ENCODE measurements around the gene MASTL.
"Not testable (repeated sequence)": the region's sequence is repeated elsewhere in the genome, so short reads cannot be mapped to it uniquely, and the experiment has no call there.

Gene MASTL

DNA sequence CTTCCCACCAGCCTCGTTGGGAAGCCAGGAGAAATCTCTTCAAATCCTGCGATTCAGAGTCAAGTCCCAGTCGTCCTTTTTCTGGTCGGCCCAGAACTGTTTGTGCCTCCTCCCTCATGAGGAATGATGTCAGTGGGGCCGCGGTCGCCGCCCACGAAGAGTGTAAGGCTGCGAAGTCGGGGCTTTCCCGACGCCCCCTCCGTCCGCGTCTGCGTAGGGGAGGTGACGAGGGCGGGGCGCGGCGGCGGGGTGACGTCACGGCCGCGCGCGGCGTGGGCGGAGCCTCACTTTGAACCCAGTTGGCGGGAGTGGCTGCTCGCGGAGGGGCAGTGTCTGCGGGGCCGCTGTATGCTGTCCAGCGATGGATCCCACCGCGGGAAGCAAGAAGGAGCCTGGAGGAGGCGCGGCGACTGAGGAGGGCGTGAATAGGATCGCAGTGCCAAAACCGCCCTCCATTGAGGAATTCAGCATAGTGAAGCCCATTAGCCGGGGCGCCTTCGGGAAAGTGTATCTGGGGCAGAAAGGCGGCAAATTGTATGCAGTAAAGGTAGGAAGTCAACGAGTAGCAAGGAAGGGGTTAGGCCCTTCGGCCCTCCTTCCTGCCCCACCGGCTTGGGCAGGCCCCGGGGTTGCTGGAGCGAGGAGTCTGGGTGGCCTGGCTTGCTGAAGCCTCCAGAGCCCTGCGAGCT is at the start of gene MASTL:
MASTL (plus strand) TSS at position 287 of the 689 bp plus-strand sequence; CDS start at position 362, 75 bp downstream.
- peak; percentile 87 for DNase-seq

GRCh38 chr10:27108165-27108564 is 47.0 kb upstream of the MASTL start:
- DNase-seq, result no peak

DNA sequence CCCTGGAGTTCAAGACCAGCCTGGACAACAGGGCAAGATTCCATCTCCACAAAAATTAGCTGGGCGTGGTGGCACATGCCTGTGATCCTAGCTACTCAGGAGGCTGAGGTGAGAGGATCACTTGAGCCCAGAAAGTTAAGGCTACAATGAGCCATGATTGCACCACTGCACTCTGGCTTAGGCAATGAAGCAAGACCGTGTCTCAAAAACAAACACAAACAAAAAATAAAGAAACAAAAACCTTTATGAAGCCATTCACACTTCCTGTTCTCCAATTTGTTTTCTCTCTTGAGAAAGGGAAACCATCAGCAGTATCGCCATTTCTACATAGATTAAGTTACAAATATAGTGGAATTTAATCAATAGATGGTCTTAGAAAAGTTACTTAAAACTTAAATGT is 20.8 kb upstream of the MASTL start:
- no peak for DNase-seq

DNA sequence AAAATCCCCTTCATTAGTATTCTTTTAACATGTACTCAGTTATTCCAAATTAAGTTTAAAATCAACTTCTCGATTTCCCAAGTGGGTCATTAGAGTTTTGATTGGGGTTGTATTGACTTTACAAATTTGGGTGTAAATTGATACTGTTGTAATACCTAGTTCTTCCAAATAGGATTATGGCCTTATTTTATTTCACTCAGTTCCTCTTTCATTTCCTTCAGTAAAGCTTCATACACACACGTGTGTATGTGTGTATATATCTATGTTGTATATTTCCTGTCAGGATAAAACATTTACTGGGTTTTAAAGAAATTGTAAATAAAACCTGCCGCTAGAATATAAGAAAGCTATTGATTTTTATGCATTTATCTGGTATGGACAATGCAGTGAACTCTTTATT is 16.9 kb upstream of the MASTL start:
- no peak for DNase-seq

DNA sequence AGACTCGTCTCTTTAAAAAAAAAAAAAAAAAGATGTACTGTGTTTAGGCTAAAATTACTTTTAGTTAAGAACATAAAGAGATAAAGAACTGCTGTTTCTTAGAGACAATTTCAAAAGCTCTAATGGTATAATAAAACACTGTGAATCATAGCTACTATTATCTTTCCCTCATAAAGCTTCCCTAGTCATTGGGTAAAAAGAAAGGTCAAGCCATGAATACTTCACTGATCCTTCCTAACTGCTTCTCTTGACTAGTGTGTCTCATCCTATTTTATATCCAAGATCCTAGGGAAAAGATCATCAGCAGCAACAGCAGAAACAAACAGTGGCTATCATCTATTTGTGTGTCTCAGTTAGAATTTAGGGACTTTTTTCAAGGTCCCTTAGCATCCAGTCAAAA is 11.5 kb upstream of the MASTL start:
- no peak for DNase-seq

- no peak for DNase-seq
These were observed 9.2 kb upstream of the MASTL start for GRCh38 chr10:27145937-27146336.

GRCh38 chr10:27147701-27148100 is 7.5 kb upstream of the MASTL start:
- no peak for DNase-seq

DNA sequence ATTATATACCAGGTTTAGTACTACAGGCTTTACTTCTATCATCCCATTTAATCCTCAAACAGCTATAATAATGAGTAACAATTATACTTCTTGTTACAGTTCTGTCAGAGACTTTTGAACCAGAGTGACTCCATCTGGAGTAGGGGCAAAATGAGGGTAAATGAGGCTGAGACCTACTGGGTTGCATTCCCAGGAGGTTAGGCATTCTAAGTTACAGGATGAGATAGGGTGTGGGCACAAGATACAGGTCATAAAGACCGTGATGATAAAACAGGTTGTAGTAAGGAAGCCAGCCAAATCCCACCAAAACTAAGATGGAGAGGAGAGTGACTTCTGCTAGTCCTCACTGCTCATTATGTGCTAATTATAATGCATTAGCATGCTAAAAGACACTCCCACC is 4.9 kb upstream of the MASTL start:
- DNase-seq, result no peak

GRCh38 chr10:27152687-27153086 is 2.5 kb upstream of the MASTL start:
- DNase-seq, result no peak

DNA sequence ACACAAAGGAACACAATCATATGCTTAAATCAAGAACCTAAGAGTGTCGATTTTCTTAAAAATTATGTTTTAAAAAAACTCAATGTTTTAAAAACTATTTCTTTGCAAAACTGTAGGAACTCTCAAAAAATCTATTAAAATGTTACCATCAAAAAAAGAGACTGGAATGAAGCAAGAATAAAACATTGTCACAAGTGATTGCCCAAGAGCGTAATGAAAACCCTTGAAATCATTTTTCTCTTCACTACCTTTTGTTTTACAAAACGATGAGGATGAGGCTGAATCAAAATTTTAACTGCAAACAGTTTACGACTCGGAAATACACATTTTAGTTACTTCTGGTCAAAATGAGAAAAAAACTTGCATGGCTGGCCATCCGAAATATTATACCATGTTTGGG is 1.8 kb upstream of the MASTL start:
- DNase-seq, result no peak

DNA sequence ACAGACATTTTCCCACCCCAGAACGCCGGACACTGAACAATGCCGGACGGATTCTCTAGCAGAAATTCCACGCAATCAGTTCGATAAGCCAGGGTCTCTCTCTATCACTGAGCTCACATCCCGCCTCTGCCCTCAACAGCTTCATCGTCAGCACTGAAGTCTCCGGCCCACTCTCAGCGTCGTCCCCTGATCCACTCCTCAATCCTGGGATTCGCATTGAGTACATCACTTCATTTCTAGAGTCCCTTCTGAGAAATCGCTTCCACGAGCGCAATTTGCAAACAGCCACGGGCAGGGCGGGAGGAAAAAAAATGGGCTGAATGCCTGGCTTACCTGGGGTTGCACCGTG is 1.3 kb upstream of the MASTL start:
- DNase-seq, result no peak

GRCh38 chr10:27156566-27156965 is 1.4 kb downstream of the MASTL start:
- not testable (repeated sequence) for DNase-seq

GRCh38 chr10:27157150-27157549 is 2.0 kb downstream of the MASTL start:
- DNase-seq, result no peak

DNA sequence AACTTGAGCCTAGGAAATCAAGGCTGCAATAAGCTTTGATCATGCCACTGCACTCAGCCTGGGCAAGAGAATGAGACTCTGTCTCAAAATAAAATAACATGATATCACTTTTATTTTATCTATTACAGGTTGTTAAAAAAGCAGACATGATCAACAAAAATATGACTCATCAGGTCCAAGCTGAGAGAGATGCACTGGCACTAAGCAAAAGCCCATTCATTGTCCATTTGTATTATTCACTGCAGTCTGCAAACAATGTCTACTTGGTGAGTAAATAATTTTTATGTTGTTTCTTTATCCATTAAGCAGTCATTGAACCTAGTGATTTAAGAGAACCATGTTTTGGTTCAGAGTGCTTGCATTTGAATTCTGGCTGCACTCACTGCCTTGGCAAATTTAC is 3.3 kb downstream of the MASTL start:
- no peak for DNase-seq

GRCh38 chr10:27169849-27170248 is 14.7 kb downstream of the MASTL start:
- no peak for DNase-seq

DNA sequence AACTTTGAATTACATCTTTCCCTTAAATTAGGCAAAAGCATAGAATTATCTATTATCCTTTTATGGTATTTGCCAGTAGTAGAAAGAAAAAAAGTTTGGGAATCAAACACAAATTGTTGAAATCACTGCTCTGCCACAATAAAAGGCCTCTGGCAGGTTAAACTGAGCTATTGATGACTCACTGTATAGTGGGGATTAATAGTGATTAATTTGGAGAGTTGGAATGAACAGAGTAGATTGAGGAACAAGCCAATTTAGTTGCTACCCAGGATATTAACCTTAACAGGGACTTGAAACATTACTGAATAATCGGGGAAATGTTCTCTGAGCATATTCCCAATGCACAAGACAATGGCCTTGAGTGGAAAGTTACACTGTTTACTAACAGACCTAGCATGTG is 33.1 kb downstream of the MASTL start:
- DNase-seq, result no peak

DNA sequence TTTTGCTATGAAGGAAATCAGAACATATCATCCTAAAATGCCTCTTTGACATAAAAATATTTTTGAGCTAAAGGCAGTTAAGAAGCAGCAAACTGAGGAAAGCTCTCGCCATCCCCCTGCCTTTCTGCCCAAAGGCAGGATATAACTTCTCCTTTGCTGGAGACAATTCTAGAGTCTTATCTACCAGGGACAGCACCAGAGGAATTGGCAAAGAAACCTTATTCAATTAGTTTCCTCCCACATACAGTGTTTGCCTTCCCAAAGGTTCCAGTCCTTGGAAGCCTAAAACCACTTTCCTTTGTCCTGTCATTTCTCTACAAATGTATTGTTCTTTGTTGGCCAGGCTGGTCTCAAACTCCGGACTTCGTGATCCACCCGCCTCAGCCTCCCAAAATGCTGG is 33.7 kb downstream of the MASTL start:
- DNase-seq, result no peak

- no peak for DNase-seq
These were observed 35.4 kb downstream of the MASTL start for GRCh38 chr10:27190508-27190907.

GRCh38 chr10:27192284-27192683 is 37.1 kb downstream of the MASTL start:
- DNase-seq, result peak; percentile 70

GRCh38 chr10:27197980-27198620 is 42.9 kb downstream of the MASTL start:
- DNase-seq, result no peak

DNA sequence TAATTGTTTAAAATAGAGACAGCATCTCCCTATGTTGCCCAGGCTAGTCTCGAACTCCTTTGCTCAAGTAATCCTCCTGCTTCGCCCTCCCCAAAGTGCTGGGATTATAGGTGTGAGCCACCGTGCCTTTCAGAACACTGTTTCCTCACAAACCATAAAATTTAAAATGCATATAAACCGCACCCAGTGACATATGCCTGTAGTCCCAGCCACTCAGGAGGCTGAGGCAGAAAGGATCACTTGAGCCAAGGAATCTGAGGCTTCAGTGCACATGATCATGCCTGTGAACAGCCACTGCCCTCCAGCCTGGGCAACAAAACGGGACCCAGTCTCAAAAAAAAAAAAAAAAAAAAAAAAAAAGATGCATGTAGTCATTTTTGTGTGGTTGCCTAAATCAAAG is 48.7 kb downstream of the MASTL start:
- no peak for DNase-seq

- DNase-seq, result no peak
These were observed 52.2 kb downstream of the MASTL start for GRCh38 chr10:27207350-27207749.

DNA sequence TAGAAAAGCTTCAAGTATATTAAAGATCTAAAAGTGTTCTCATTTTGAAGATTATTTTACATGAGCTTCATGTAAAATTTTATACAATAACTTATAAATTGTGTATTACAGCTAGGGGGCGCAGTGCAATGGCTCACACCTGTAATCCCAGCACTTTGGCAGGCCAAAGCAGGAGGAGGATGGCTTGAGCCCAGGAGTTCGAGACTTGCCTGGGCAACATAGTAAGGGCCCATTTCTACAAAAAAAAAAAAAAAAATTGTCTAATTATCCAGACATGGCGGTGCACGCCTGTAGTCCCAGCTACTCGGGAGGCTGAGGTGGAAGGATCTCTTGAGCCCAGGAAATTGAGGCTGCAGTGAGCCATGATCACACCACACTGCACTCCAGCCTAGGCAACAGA is 68.8 kb downstream of the MASTL start:
- no peak for DNase-seq

DNA sequence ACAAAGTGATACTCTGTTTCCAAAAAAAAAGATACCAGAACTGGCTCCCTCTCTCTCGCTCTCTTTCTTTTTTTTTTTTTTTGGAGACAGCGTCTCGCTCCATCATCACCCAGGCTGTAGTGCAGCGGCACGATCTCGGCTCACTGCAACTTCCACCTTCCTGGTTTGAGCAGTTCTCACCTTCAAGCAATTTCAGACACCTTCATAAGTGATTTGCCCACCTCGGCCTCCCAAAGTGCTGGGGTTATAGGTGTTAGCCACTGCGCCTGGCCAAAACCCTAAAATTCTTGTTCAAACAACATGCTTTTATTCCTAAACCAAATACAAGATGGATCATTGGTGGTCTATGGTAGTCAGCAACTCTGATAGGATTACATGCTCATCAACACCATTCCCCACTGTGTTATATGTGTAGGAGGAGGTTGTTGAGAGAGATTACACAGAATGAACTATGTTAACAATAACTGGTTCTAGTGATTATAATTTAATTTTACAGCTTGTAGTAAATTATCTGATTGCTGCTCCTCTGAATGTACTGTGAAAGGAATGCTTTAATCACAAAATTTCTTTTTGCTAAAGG is 69.9 kb downstream of the MASTL start:
- DNase-seq, result no peak

Measured in amniotic stem cell (primary cell).